ENCODE data around the gene ZNF383.
A peak's percentile ranks its signal among the peaks of the same experiment; 100 is the strongest.
"Not testable (repeated sequence)": the region's sequence is repeated elsewhere in the genome, so short reads cannot be mapped to it uniquely, and the experiment has no call there.

ZNF383 gene

GRCh38 chr19:37217775-37218591 is at the start of gene ZNF383:
Gene ZNF383 (plus strand): TSS chr19:37218214. CDS start chr19:37230454, 12,240 bp downstream.
- DNase-seq (ENCODE audit: low spot score) = peak; percentile 85
- no peak for TF ChIP-seq CTCF (IDR thresholded peaks at IDR 0.05; ENCODE audit: extremely low read depth, missing control alignments)

GRCh38 chr19:37172368-37173366 is 45.3 kb upstream of the ZNF383 start, which contains the start of gene ZNF585A:
Gene ZNF585A (minus strand): TSS chr19:37172695. CDS start chr19:37169910, 2,785 bp downstream.
- DNase-seq (ENCODE audit: low spot score) = peak; percentile 84
- TF ChIP-seq CTCF (IDR thresholded peaks at IDR 0.05; ENCODE audit: extremely low read depth, missing control alignments) = no peak

DNA sequence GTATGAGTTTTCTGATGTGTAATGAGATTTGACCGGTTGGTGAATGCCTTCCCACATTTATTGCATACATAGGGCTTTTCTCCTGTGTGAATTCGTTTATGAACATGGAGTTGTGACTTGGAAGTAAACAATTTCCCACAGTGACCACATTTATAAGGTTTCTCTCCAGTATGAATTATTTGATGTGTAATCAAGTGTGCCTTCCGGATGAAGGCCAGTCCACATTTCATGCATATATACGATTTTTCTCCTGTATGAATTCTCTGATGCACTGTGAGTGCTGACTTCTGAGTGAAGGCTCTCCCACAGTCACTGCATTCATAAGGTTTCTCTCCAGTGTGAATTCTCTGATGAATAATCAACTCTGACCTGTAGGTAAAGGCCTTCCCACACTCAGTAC is 31.9 kb upstream of the ZNF383 start:
- not testable (repeated sequence) for DNase-seq (ENCODE audit: low spot score)

- DNase-seq (ENCODE audit: low spot score) = not testable (repeated sequence)
These were observed 22.8 kb upstream of the ZNF383 start for GRCh38 chr19:37195248-37195647.

- not testable (repeated sequence) for DNase-seq (ENCODE audit: low spot score)
These were observed 20.9 kb upstream of the ZNF383 start for GRCh38 chr19:37197115-37197514.

GRCh38 chr19:37197768-37198167 is 20.2 kb upstream of the ZNF383 start:
- TF ChIP-seq CTCF (IDR thresholded peaks at IDR 0.05; ENCODE audit: extremely low read depth, missing control alignments) = no peak
- no peak for DNase-seq (ENCODE audit: low spot score)

GRCh38 chr19:37217480-37217774 is 587 bp upstream of the ZNF383 start:
- DNase-seq (ENCODE audit: low spot score) = no peak
- TF ChIP-seq CTCF (IDR thresholded peaks at IDR 0.05; ENCODE audit: extremely low read depth, missing control alignments) = no peak

- TF ChIP-seq CTCF (IDR thresholded peaks at IDR 0.05; ENCODE audit: extremely low read depth, missing control alignments) = no peak
- no peak for DNase-seq (ENCODE audit: low spot score)
These were observed 550 bp downstream of the ZNF383 start for GRCh38 chr19:37218592-37218935.
